COLO668 (cell line): Measurements from ENCODE around the gene LARGE2.

Experiments
- DNase-seq: peaks from one replicate; lab custom pipeline; 2025; ENCODE audit not compliant: unreplicated experiment; lab: John Stamatoyannopoulos, UW

The LARGE2 gene

DNA sequence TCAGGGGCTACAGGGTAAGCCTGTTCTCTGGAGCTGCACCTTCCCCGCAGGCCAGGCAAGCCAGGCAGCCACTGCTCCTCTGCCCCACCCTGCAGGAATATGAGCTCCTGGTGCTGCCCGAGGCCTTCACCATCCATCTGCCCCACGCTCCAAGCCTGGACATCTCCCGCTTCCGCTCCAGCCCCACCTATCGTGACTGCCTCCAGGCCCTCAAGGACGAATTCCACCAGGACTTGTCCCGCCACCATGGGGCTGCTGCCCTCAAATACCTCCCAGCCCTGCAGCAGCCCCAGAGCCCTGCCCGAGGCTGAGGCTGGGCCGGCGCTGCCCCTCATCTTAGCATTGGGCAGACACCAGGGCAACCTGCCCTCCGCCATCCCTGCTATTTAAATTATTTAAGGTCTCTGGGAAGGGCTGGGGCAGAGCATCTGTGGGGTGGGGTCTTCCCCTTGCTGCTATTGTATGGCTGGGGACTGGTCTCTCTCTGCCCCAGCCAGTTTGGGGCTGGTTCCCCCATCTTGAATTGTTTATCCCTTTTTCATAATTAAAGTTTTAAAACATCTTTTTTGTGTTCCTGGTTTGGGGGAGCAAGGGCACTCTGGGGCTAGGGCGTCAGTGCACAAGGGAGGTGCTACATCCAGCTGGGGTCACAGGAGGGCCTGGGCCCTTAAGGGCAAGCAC, 6.2 kb downstream of the LARGE2 start:
- no peak for DNase-seq

DNA sequence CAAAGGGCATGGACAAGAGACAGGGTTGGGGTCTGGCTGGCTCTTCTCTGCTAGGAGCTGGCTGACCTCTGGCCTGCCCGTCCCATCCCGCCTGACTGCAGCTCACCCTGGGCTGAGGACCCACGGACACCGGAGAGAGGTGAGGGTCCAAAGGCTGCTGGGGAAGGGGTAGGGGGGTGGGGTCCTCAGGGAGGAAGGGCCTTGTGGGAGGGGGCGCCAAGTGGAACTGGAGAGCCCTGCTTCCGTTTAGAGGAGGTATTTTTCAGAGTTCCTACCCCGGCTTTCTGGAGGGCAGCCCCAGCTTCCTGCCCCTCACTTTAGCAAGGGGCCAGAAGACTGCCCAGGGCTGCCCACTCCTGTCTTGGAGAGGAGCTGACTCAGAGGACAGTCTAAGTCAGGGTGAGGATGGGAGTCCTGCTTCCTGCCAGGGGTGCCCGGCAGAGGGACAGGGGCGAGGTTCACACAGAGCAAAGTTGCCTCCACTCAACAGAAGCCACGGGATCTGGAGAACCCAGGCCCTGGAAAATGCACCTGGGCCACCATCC, 7.1 kb downstream of the LARGE2 start:
- DNase-seq, result peak; percentile 67

DNA sequence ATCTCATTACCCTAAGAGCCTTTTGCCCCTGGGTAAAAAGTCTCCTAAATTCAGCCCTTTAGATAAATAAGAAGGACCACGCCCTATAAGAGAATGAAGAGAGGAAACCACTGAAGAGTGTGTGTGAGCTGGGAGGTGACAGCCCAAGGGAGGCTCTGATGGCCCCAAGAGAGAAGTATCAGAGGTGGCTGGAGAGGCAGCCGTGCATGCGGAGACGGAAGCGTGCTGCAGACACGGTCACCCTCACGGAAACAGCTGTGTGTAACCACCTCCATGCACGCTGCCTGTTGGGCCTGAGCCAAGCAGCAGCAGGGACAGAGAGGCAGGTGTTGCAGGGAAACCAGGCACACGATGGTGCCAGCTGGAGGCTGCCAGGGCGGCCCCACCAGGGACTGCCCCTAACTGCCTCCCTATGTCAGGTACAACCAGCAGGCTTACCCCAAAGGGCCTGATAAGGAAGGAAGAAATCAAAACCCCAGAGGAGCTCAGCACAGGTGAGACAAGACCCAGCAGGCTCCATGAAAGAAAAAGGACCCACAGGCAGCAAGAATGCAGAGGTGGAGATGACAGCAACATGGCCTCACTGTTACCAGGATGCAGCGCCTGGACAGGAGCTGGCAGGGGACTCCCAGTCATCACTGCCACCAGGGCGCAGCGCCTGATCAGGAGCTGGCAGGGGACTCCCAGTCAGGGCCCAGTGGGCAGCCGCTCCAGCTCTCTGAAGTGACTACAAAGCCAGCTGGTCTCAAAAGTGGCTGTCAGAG, 7.8 kb downstream of the LARGE2 start:
- DNase-seq, result peak; percentile 96

DNA sequence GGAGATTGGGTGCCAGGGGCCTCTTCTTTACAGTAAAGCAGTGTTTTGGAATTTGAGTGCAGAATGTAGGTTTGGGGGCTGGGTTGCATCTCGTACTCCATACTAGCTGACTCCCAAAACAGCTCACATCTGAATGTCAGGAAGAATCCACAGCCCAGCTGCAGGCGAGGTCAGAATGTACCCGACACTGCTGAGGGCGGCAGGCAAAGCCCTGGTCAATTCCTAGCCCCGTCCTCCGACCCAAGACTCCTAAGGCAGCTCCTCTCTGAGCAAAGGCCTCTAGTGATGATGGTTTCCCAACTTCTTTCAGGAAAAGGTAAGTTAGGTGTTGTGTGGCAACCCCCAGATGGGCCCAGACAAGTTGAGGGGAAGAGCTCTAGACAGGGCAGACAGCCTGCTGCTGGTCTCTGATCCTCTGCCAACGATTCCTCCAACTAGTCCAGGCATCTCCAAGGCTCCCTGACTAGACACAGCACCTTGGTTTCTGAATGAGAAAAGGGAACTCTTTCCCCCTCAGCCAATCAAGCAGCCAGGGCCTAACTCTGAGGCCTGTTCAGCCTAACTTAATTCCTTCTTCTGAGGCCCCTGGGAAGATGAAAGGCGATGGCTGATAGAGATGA, 8.6 kb downstream of the LARGE2 start:
- DNase-seq, result no peak

DNA sequence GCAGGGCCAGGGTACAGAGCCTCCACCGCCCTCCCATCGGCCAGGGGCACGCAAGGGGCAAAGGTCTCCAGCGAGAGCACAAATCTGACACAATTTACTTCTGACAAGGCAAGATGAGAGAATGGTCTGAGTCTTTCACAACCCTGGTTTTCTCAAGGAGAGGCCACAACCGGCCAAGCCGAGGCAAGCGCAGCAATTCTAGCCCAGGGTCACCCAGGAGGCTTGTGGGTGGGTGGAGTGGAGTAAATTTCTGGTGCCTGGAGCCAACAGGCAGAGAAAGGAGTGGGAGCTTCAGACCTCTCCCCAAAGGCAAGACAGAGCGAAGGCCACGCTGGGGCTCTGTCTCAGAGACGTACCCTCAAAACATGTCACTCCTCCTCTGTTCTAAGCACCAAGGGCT, 9.3 kb downstream of the LARGE2 start:
- no peak for DNase-seq

DNA sequence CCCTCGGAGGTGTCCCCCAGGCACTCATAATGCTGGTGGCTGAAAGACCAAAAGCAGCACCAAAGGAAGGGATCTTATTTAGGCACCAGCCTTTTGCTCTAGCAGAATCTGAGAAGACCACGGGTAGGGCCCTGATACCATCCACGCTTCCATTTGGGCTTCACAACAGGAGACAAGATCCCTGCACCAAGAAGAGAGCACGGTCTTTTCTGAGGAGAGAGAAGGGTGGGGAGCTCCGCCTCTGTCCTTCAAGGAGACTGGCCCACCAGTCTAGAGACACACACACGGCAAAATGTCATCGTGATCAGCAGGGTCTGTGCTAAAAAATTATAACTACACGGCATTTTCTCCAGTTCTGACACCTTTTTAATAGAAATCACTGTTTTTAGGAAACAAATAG, 9.8 kb downstream of the LARGE2 start:
- no peak for DNase-seq

DNA sequence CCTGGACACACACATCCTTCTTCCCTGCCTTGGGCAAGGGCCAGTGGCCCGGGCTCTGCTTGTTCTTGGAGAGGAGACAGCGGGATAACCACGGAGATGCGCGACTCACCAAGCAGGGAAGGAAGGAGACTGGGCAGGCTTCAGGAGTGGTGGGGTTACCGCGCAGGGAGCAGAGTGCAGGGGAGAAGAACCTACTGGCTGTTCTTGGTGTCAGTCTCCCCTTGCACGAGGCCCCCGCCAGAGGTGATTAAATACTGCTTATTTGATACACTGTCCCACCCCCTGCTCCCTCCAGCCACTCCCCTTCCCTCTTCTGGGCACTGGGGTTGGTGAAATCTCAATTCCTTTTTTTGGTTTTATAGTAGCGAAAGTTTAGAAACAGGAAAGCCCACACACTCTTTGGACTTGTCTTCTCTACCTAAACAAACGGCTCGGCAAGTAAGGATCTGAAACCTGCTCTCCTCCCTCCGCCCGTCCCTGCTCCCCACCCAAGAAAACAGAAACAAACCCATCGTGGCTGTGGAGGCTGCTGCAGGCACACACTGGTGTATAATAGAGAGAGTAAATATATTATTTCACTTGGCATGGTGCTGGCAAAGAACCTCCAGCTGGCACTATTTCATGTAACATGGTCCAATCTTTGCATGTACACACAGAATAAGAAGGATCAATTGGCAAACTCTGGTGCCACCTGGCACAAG, 10.8 kb downstream of the LARGE2 start:
- DNase-seq, result no peak

DNA sequence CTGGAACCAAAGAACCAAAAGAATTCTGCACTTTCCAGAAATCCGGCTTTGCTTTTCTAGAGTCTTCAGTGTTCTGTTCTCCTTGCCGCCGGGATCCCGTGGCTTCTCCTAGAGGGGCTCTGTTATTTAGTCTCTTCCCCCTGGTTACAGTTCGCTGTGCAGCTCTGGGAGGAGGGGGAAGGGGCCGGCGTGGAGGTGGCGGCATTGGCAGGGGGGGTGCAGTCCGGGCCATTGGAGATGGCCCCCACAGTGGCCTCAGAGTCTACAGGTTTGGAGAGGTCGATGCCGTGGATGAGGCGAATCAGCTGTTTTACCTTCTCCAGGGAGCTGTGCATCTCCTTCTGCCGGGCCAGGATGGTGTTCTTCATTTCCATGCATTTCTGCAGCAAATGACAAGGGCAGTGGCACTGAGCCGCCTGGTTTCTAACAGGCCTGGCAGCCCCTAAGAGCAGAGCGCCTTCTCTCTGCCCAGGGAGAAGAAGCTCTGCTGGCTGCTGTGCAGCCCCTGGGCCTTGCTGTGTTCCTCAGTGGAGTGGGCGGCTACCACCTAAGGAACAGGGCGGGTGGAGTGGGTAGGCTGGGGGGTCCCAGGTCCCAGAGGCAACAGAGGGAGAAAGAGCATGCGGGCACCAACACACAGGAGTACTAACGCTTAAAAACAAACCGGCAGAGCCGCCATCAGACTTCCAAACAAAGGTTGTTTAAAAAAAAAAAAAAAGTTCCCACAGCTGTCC, 11.6 kb downstream of the LARGE2 start:
- no peak for DNase-seq

DNA sequence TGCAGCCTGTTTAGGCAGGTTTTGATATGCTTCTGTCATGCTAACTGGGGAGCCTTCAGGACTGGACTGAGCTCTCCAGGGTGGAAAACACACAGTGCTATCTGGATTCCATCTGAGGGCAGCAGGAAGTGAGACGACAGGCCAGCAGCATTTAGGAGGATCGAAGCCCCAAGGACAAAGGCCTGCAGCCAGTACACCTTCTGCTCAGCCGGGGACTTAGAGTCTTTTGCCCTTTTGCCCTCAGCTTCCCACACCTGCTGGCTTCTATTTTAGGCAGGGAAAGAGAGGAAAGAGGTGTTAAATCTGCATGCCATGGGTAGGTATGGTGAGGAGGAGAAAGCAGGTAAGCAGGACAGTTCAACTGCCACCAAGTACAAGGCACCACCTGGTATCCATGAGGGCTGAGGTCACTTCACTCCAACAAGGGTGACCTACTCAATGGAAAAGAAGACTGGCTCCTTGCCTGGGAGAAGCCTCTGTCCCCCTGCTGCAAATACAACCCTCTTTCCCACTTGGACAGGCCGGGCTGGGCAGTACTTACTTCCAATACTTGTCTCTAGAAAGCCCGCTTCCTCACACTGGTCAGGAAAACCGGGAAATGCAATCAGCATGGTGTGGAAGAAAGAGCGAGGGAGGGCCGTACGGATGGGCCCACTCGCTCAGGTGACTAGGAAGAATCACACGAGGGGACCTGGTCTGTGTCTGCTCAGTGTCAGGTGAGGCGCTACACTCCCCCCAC, 12.3 kb downstream of the LARGE2 start:
- DNase-seq, result no peak

DNA sequence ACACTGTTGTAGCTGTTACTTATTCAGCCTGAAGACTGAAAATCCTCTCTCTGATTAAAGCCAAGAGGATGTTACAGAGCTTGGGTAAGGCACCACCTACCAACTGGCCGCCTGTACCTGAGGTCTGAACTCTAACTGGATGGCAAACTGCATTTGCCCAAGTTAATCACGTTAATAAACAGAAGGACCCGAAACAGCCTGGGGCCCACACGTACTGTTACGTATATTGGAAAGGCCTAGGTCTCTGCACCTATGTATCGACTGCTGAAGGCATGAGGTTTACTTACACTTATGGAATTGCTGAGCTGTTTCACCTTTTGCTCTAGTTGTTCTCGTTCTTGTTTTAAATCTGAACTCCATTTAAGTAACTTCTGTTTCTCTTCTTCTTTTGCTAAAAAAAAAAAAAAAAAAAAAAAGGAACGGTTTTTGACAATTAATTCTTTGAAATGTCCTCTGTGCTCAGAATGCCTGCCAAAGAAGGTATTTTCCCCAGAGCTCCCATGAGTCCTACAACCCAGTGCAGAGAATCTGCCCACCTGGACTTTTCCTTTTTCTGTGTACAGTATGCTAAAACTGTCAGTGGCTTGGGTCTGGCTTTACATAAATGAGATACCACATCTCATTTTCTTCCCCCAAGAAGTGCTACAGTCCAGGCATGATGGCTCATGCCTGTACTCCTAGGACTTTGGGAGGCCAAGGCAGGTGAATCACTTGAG, 13.1 kb downstream of the LARGE2 start:
- DNase-seq, result no peak

DNA sequence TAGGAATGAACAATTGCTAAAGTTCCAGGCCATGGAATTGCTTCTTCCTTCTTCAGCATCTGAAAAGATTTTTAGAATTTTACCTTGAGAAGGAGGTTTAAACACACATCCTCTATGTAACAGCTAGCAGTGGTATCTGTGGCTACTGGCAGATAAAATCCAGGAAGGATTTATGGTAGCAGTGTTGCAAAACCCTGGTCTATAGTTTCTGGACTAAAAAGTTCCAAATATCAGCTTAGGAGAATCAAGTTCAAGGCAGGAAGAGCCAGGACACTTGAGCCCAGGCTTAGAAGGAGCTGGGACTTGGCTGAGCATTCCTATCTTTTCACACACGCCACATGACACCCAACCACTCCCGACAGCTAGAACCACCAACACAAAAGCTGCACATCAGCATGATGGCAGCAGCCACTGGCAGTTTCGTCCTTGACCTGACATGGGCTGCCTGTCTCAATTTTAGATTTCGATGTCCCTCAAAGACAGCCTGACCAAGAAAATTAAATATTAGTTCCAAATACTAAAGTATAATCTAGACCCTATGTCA, 14.1 kb downstream of the LARGE2 start:
- no peak for DNase-seq

DNA sequence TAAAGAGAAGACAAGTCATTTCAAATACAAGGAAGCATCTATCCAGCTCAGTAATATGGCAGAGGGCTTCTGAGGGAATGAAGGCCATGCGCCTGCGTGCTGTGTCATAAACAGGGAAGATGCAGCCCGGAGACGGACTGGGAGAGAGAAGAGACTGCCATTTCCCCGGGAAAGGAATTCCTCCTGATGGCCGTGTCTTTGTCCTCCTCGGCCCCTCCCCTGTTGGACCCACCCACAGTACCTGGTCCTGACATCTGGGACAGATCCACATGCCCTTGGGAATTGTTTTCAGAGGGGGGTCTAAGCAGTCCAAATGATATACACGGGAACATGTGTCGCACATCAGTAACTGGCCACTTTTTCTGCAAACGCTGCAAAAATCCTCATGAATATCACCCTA, 15.5 kb downstream of the LARGE2 start:
- no peak for DNase-seq

DNA sequence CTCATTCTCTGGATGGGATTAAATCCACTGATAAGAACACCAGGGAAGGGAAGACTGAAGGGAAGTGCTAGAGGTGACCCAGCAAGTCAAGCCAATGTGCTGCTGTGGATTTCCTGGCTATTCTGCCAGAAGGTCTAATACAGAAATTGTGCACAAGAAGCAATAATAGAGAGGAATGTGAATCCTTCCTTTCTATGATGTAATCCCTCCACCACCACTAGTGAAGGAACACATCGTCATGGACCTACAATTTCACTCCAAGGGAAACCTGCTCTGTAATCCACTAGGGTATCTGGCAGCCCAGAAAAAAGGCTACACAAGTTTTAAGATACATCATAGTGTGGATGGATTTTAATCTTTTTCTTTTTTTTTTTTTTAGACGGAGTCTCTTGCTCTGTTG, 17.4 kb downstream of the LARGE2 start:
- DNase-seq, result no peak

DNA sequence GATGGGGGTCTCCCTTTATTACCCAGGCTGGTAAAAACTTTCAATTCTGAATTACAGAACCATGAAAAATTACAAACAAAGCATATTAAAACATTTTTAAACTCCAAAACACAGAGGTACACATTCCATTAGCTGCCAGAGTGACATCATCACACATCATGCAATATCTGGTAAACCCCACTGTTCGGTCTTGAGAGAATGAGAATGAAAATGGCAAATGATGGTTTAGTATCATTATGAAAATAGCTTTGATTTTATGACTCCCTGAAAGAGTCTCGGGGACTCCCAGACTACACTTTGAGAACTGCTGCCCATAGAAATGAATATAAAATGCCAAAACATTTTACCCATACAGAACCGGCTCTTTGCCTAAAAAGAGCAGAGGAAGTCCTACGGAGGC, 18.8 kb downstream of the LARGE2 start:
- DNase-seq, result no peak

DNA sequence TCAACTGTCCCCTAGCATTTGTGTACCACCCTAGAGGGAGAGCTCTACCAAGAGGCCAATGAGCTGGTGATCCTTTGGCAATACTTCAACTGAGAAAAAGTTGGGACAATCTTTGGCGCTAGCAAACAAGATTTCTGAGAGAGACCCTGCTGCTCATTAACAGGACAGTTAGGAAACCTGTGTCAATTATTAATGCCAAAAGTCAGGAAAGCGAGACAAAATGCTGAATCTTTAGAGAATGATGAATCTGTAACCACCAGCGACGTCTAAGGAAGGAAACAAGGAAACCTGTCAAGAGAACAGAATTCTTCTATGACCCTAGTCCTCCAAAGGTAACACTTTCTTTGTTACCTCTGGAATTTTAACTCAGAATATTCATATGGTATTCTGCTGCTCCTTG, 19.9 kb downstream of the LARGE2 start:
- no peak for DNase-seq

DNA sequence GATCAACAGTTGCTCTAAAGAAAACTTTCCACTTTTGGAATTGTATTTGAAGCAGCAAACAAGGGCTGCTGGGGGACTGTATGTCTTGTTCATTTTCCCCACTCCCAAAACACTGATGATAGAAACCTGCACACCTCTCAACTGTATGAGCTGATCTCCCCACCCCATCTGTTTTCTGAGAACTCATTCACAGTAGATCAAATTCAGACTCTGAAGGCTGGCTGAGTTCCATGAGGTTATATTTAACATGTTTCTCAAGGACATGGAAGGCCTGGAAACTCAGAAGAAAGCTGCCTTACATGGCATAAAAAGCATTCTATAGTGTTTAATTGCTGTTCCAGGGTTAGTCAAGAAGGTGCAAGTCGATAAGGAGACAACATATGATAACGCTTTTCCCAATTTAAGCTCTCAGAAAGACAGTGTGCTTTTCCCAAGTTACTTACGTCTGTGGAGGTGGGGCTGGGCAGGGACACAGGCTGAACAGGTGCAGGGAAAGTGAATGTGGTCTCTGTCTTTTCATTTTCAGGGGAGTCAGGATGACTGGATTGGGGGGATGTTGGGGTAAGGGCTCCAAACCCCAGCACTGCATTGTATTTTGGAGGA, 23.0 kb downstream of the LARGE2 start:
- no peak for DNase-seq

DNA sequence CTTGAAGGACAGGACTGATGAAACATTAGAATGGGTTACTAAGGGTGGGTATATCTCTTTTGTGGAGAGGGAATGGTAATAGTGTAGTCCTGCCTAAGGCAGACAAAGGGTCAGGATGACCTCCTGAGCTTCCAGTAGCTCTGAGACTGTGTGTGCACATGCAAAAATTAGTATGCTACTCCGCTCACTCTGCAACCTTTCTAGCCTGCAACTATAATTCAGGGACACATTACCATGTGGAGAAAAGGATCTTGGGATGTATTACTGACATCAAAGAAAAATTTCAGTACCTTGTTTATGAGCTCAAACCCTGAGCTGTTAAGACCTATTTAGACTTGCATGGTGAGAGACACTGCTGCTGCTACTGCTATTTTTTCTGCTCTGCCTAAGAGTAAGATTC, 25.4 kb downstream of the LARGE2 start:
- no peak for DNase-seq

DNA sequence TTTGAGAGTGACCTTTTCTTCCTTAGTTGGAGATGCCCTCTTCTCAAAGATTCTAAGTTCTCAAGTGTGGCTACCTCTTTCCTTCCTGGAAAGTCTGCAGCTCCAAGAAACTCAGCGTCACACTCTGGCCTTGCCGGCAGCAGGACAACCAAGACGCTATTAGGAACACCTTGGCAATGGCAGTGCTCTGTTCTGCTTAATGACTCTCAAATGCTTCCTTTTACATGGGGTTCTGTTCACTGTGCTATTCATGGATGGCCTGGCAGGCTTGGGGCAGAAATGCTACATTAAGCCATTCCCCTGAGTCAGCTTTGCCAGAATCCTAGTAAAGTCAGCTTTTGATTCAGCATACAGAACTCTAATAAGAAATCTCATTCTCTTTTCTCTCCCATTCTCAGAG, 25.9 kb downstream of the LARGE2 start:
- DNase-seq, result no peak

DNA sequence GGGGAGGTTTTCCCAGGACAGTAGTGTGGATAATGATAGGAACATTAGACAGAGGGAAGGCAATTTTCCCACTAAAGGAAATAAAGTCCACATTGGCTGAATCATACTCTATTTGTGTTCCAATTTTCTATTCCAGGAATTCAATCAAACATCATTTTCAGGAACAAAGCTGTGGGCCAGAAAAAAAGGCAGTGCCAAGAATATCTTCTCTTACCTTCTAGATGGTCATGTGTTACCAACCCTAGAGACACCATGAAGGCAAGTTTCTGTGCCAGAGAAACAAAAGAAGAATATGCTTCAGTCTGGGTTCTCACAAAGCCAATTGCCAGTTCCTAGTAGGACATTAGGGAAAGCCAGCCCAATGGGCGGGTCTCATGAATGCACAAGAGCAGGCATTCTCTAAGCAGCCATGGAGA, 27.5 kb downstream of the LARGE2 start:
- DNase-seq, result no peak
